HCT116 (cell line): ENCODE data around the gene FMR1. TPM values are rescaled to one million over a fixed set of nuclear protein-coding genes. Genes with fewer than 3 reads are reported as not detected.

Experiments used
- ATAC-seq: fragments of 200-7000 bp; cut with Tn5 transposase; 2 replicates; pipeline ENCODE4 v1.9.1; 2020; ENCODE audit warnings: mild to moderate bottlenecking, moderate library complexity
- BruUV-seq: library from RNA; stranded (reverse); fragments of 400-500 nt; replicated peaks from 2 replicates; lab custom pipeline; 2021; lab: Mats Ljungman, UMichigan
- CTCF ChIA-PET: fragments of 300-600 bp; sonication (Branson Sonifier 250); formaldehyde crosslinking; loops from one replicate; lab custom pipeline; 2021; ENCODE audit warnings: antibody characterized with exemption; lab: Charles Lee
- POLR2A ChIA-PET: fragments of 300-600, 350-600 bp; sonication (Branson Sonifier 250); formaldehyde crosslinking; loops from one replicate; lab custom pipeline; 2021; ENCODE audit warnings: antibody characterized with exemption; lab: Charles Lee
- RAD21 ChIA-PET, 2 experiments: fragments of 300-600 bp; sonication (Branson Sonifier 250); formaldehyde crosslinking; loops; one replicate each; lab custom pipeline; 2023; ENCODE audit warnings: low total read pairs in 2 of 2; ENCODE audit not compliant: uncharacterized antibody in 2 of 2, unreplicated experiment in 2 of 2, low non-redundant PET in 1 of 2; lab: Charles Lee
- DNase-seq: peaks from one replicate; pipeline ENCODE4 v3.0.0-alpha.2; 2010; ENCODE audit warnings: low read depth, low spot score
- H2AFZ ChIP-seq: fragments of 200-600 bp; shearing (Covaris generic), sonication (generic); 2 replicates; pipeline ENCODE4 v1.6.1; 2017; ENCODE audit warnings: low read depth, mixed run types, mixed read lengths, antibody characterized with exemption, low read length; ENCODE audit not compliant: poor library complexity, severe bottlenecking
- H3K27ac ChIP-seq: 2 replicates; pipeline ENCODE4 v1.5.1; 2012; ENCODE audit warnings: low read depth, low read length
- H3K27me3 ChIP-seq: fragments of 200-600 bp; sonication (generic); 2 replicates; pipeline ENCODE4 v1.6.1; 2016; ENCODE audit warnings: mixed run types, low read length, mixed read lengths; ENCODE audit not compliant: insufficient read depth
- H3K36me3 ChIP-seq, 2 experiments: fragments of 200-500 bp in 1 of 2; fragments of 200-600 bp in 1 of 2; sonication (Bioruptor generic) in 1 of 2; sonication (generic) in 1 of 2; 2 replicates each; pipeline versions ENCODE4 v1.5.1 to v1.6.1; 2014 to 2016; ENCODE audit warnings: low read length in 2 of 2, inconsistent platforms in 1 of 2, mixed read lengths in 1 of 2, mixed run types in 1 of 2; ENCODE audit not compliant: insufficient read depth in 2 of 2, control insufficient read depth in 1 of 2
- H3K4me1 ChIP-seq, 2 experiments: fragments of 200-600 bp in 1 of 2; sonication (generic) in 1 of 2; 2 replicates each; pipeline versions ENCODE4 v1.5.1 to v1.6.1; 2012 to 2017; ENCODE audit warnings: low read length in 2 of 2, inconsistent platforms in 1 of 2, mild to moderate bottlenecking in 1 of 2, mixed read lengths in 1 of 2, mixed run types in 1 of 2, moderate library complexity in 1 of 2; ENCODE audit not compliant: insufficient read depth in 2 of 2, control insufficient read depth in 1 of 2
- H3K4me2 ChIP-seq: fragments of 200-600 bp; sonication (generic); 2 replicates; pipeline ENCODE4 v1.6.1; 2017; ENCODE audit warnings: mixed run types, low read length, mixed read lengths
- H3K4me3 ChIP-seq, 2 experiments: fragments of 200-600 bp in 1 of 2; sonication (generic) in 1 of 2; replicated peaks in 1 of 2; 2 replicates each; pipeline ENCODE4 v1.5.1; 2011 to 2016; ENCODE audit warnings: low read length in 2 of 2, control low read depth in 1 of 2, low read depth in 1 of 2, mild to moderate bottlenecking in 1 of 2, mixed read lengths in 1 of 2, mixed run types in 1 of 2
- H3K79me2 ChIP-seq: fragments of 200-600 bp; sonication (generic); 2 replicates; pipeline ENCODE4 v1.6.1; 2017; ENCODE audit warnings: mild to moderate bottlenecking, mixed run types, low read length, moderate library complexity, mixed read lengths; ENCODE audit not compliant: insufficient read depth
- H3K9ac ChIP-seq: fragments of 200-600 bp; sonication (generic); 2 replicates; pipeline ENCODE4 v1.6.1; 2016; ENCODE audit warnings: low read length, mixed read lengths
- H3K9me2 ChIP-seq: fragments of 200-600 bp; sonication (generic), shearing (Covaris generic); 2 replicates; pipeline ENCODE4 v1.6.1; 2017; ENCODE audit warnings: mixed run types, mild to moderate bottlenecking, moderate library complexity; ENCODE audit not compliant: insufficient read depth
- H3K9me3 ChIP-seq, 2 experiments: fragments of 200-500 bp in 1 of 2; fragments of 200-600 bp in 1 of 2; sonication (Bioruptor generic) in 1 of 2; sonication (generic) in 1 of 2; 2 replicates each; pipeline ENCODE4 v1.6.1; 2014 to 2017; ENCODE audit warnings: low read length in 2 of 2, mixed read lengths in 2 of 2, inconsistent platforms in 1 of 2, low read depth in 1 of 2, mild to moderate bottlenecking in 1 of 2, mixed run types in 1 of 2, moderate library complexity in 1 of 2; ENCODE audit not compliant: control insufficient read depth in 1 of 2, insufficient read depth in 1 of 2
- H4K20me1 ChIP-seq: fragments of 200-600 bp; sonication (generic), shearing (Covaris generic); 2 replicates; pipeline ENCODE4 v1.6.1; 2017; ENCODE audit warnings: mixed run types, mild to moderate bottlenecking, moderate library complexity; ENCODE audit not compliant: insufficient read depth
- ATF3 ChIP-seq: IDR thresholded peaks from 2 replicates; pipeline ENCODE4 v1.6.1; 2012
- ELF1 ChIP-seq: IDR thresholded peaks from 2 replicates; pipeline ENCODE4 v1.6.1; 2012; ENCODE audit warnings: low read depth, borderline replicate concordance
- EZH2 ChIP-seq: fragments of 200-600 bp; sonication (generic); IDR thresholded peaks from 2 replicates; pipeline ENCODE4 v1.6.1; 2017; ENCODE audit warnings: antibody characterized with exemption, mixed run types
- EZH2phosphoT487 ChIP-seq: fragments of 200-600 bp; IDR thresholded peaks from 2 replicates; pipeline ENCODE4 v1.6.1; 2018; ENCODE audit warnings: antibody characterized with exemption, borderline replicate concordance
- JUND ChIP-seq: IDR thresholded peaks from 2 replicates; pipeline ENCODE4 v1.6.1; 2012
- RAD21 ChIP-seq: IDR thresholded peaks from 2 replicates; pipeline ENCODE4 v1.6.1; 2012; ENCODE audit warnings: low read depth, mild to moderate bottlenecking
- REST ChIP-seq: IDR thresholded peaks from 2 replicates; pipeline ENCODE4 v1.6.1; 2012; ENCODE audit warnings: low read depth
- SP1 ChIP-seq: IDR thresholded peaks from 2 replicates; pipeline ENCODE4 v1.6.1; 2012; ENCODE audit warnings: low read depth
- SRF ChIP-seq: IDR thresholded peaks from 2 replicates; pipeline ENCODE4 v1.6.1; 2012; ENCODE audit warnings: low read depth
- ZFX ChIP-seq: fragments of 450-650 bp; IDR thresholded peaks from 2 replicates; pipeline ENCODE4 v1.6.1; 2017
- ZNF274 ChIP-seq: fragments of 200-500 bp; sonication (Bioruptor generic); IDR thresholded peaks from 2 replicates; pipeline ENCODE4 v1.6.1; 2014; ENCODE audit warnings: mild to moderate bottlenecking, low read depth, low read length, inconsistent platforms
- intact Hi-C: fragments of 100-400 bp; cut with micrococcal nuclease; formaldehyde crosslinking; loops from 2 replicates; pipeline ENCODE4 v1.10.0; 2022
- total RNA-seq: library from RNA; stranded (reverse); gene quantifications from one replicate; pipeline ENCODE4 v1.2.1, GENCODE V29; 2021; ENCODE audit not compliant: unreplicated experiment
- TF ChIP-seq, protein P1 (sequence below): IDR thresholded peaks from 2 replicates; pipeline ENCODE4 v1.6.1; 2011; ENCODE audit warnings: mild to moderate bottlenecking, low read length, moderate library complexity; ENCODE audit not compliant: insufficient replicate concordance; ENCODE audit errors: extremely low read depth

Gene FMR1
- total RNA-seq, 1 experiment from 2014 or later, result 31.1 TPM

DNA sequence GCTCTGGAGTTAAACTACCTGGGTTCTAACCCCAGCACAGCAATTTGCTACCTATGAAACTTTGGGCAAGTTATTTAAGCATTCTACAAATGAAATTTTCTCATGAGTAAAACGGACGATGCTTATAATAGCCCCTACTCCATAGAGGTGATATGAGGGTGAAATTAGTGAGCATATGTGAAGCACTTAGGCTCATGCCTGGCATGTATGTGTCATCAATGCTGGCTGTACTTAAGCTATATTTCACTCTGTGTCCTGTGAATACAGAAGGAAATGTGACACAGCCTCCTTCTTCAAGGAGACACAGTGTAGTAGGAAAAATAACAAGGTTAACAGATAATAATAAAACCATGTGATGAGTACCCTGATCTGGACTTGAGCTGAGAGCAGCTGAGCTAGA, 49.0 kb downstream of the FMR1 start:
- no peaks in the 10 kb centered on the region for H3K9me2 ChIP-seq
- POLR2A ChIA-PET, result no interaction called here

More for the DNA sequence above, 49.0 kb downstream of the FMR1 start:
- no peak overlapping the region for H3K27ac ChIP-seq
- ChIA-PET RAD21 (no interaction called here), CTCF (no interaction called here)
- no peaks in the 10 kb centered on the region for H4K20me1 ChIP-seq
- no TSS peak for BruUV-seq
- DNase-seq (no peak), ATAC-seq (no peak)
- H3K36me3 ChIP-seq, result no peaks in the 10 kb centered on the region
- H3K4me2 ChIP-seq, result no peak overlapping the region
- no peak for TF ChIP-seq JUND
- no peak for TF ChIP-seq EZH2phosphoT487
- TF ChIP-seq SP1, result no peak
- TF ChIP-seq ATF3, result no peak
- no peak for TF ChIP-seq EZH2
- TF ChIP-seq, protein P1, sequence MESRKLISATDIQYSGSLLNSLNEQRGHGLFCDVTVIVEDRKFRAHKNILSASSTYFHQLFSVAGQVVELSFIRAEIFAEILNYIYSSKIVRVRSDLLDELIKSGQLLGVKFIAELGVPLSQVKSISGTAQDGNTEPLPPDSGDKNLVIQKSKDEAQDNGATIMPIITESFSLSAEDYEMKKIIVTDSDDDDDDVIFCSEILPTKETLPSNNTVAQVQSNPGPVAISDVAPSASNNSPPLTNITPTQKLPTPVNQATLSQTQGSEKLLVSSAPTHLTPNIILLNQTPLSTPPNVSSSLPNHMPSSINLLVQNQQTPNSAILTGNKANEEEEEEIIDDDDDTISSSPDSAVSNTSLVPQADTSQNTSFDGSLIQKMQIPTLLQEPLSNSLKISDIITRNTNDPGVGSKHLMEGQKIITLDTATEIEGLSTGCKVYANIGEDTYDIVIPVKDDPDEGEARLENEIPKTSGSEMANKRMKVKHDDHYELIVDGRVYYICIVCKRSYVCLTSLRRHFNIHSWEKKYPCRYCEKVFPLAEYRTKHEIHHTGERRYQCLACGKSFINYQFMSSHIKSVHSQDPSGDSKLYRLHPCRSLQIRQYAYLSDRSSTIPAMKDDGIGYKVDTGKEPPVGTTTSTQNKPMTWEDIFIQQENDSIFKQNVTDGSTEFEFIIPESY, result no peak
- TF ChIP-seq ELF1, result no peak
- no peak for TF ChIP-seq SRF
- no peak for TF ChIP-seq ZNF274
- TF ChIP-seq REST, result no peak
- no peak for TF ChIP-seq RAD21
- no peak for TF ChIP-seq ZFX
- intact Hi-C loops, result no loop called here
- H3K9me3 ChIP-seq, result no peaks in the 10 kb centered on the region
- H3K27me3 ChIP-seq, result no peaks in the 10 kb centered on the region
- no peak overlapping the region for H3K4me3 ChIP-seq
- H3K79me2 ChIP-seq, result no peaks in the 10 kb centered on the region
- H2AFZ ChIP-seq, result no peak overlapping the region
- H3K9ac ChIP-seq, result no peak overlapping the region
- H3K4me1 ChIP-seq, result peaks cover 0 to 6% of the 10 kb centered on the region in 2 experiments; a peak in 1 of 4 replicates
